Activated B cell treated with CpG ODN at 0.5 μM for 24 hours (primary cell): ENCODE measurements around the gene SMIM21. TPM values are rescaled to one million over a fixed set of nuclear protein-coding genes. Genes with fewer than 3 reads are reported as not detected.

ENCODE experiments used
- ATAC-seq: fragments of 200-7000 bp; cut with Tn5 transposase; one replicate; pipeline ENCODE4 v1.10.0; 2021; ENCODE audit warnings: low read depth, mild to moderate bottlenecking, moderate library complexity
- CTCF ChIA-PET: fragments of 350-600 bp; sonication (Branson Sonifier 250); formaldehyde crosslinking; loops from one replicate; lab custom pipeline; 2021; ENCODE audit warnings: antibody characterized with exemption; lab: Charles Lee
- POLR2A ChIA-PET: fragments of 350-600 bp; sonication (Branson Sonifier 250); formaldehyde crosslinking; loops from one replicate; lab custom pipeline; 2021; ENCODE audit warnings: antibody characterized with exemption; lab: Charles Lee
- DNase-seq: peaks from one replicate; pipeline ENCODE4 v3.0.0; 2022
- H3K27ac Mint-ChIP-seq: one replicate; pipeline ENCODE4 v1.8.0; 2020; ENCODE audit warnings: mixed read lengths
- H3K27me3 Mint-ChIP-seq: one replicate; pipeline ENCODE4 v1.8.0; 2021; ENCODE audit warnings: mixed read lengths
- H3K36me3 Mint-ChIP-seq: one replicate; pipeline ENCODE4 v1.8.0; 2021; ENCODE audit warnings: low read depth, mixed read lengths
- H3K4me1 Mint-ChIP-seq: one replicate; pipeline ENCODE4 v1.8.0; 2021; ENCODE audit warnings: mixed read lengths
- H3K4me3 Mint-ChIP-seq: one replicate; pipeline ENCODE4 v1.8.0; 2020; ENCODE audit warnings: mild to moderate bottlenecking, mixed read lengths
- H3K9me3 Mint-ChIP-seq: one replicate; pipeline ENCODE4 v1.8.0; 2020; ENCODE audit warnings: mixed read lengths
- intact Hi-C: fragments of 100-400 bp; cut with micrococcal nuclease; formaldehyde crosslinking; loops from one replicate; pipeline ENCODE4 v1.15.1; 2024
- total RNA-seq: library from RNA; stranded (reverse); gene quantifications from 2 replicates; pipeline ENCODE4 v1.2.3, GENCODE V29; 2022
- TF ChIP-seq, protein P1 (sequence below): fragments of 200-600 bp; IDR thresholded peaks from one replicate; pipeline ENCODE4 v1.8.0; 2022; ENCODE audit warnings: antibody characterized with exemption, mild to moderate bottlenecking

The SMIM21 gene
- total RNA-seq, 1 donor from 2014 or later, result not detected

GRCh38 chr18:75418293-75419005, 9.1 kb downstream of the SMIM21 start:
- Mint-ChIP-seq H3K27me3 (no peaks in the 10 kb centered on the region), H3K4me3 (no peak overlapping the region), H3K4me1 (no peaks in the 10 kb centered on the region), H3K36me3 (no peaks in the 10 kb centered on the region), H3K27ac (no peak overlapping the region), H3K9me3 (peaks cover 2% of the 10 kb centered on the region)
- ATAC-seq (no peak), DNase-seq (no peak)
- intact Hi-C loops, result no loop called here
- ChIA-PET POLR2A (no interaction called here), CTCF (interaction anchor here (0.6 kb wide), 1 partner anchor 703 kb away, joined by 3 read pairs; no protein-coding TSS in a partner anchor)
- TF ChIP-seq, protein P1, sequence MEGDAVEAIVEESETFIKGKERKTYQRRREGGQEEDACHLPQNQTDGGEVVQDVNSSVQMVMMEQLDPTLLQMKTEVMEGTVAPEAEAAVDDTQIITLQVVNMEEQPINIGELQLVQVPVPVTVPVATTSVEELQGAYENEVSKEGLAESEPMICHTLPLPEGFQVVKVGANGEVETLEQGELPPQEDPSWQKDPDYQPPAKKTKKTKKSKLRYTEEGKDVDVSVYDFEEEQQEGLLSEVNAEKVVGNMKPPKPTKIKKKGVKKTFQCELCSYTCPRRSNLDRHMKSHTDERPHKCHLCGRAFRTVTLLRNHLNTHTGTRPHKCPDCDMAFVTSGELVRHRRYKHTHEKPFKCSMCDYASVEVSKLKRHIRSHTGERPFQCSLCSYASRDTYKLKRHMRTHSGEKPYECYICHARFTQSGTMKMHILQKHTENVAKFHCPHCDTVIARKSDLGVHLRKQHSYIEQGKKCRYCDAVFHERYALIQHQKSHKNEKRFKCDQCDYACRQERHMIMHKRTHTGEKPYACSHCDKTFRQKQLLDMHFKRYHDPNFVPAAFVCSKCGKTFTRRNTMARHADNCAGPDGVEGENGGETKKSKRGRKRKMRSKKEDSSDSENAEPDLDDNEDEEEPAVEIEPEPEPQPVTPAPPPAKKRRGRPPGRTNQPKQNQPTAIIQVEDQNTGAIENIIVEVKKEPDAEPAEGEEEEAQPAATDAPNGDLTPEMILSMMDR, result no peak

DNA sequence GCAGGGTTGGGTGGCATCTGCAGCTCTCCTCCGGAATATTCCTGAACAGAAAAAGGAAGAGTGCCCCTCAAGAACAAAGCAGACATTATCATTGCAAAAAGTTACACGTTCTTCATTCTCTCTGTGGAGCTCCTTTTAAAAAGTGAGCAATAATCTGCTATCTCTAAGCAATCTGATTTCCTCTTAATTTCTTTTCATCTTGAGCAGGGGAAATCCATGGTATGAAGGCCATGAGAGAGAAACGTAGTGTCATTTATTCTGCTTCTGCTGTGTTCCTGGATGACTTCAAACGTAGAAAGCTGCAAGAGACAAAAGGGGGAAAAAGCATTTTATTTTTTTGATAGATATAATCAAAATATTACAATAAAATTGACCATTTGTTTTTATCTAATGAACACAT, 16.9 kb downstream of the SMIM21 start:
- no peak for DNase-seq
- Mint-ChIP-seq H3K4me1 (no peaks in the 10 kb centered on the region), H3K4me3 (no peak overlapping the region), H3K36me3 (no peaks in the 10 kb centered on the region), H3K9me3 (no peaks in the 10 kb centered on the region), H3K27me3 (no peaks in the 10 kb centered on the region), H3K27ac (no peak overlapping the region)
- ChIA-PET CTCF (no interaction called here), POLR2A (no interaction called here)
- TF ChIP-seq, protein P1, result no peak
- no peak for ATAC-seq
- intact Hi-C loops, result no loop called here

GRCh38 chr18:75409806-75410205, 17.7 kb downstream of the SMIM21 start:
- intact Hi-C loops, result no loop called here
- H3K27ac Mint-ChIP-seq, result no peak overlapping the region
- TF ChIP-seq, protein P1, result no peak
- H3K4me1 Mint-ChIP-seq, result no peaks in the 10 kb centered on the region
- ChIA-PET CTCF (no interaction called here), POLR2A (no interaction called here)
- no peaks in the 10 kb centered on the region for H3K9me3 Mint-ChIP-seq
- no peaks in the 10 kb centered on the region for H3K27me3 Mint-ChIP-seq
- no peaks in the 10 kb centered on the region for H3K36me3 Mint-ChIP-seq
- no peak overlapping the region for H3K4me3 Mint-ChIP-seq
- DNase-seq (no peak), ATAC-seq (no peak)

GRCh38 chr18:75408554-75409506, 18.7 kb downstream of the SMIM21 start:
- ChIA-PET POLR2A (no interaction called here), CTCF (no interaction called here)
- Mint-ChIP-seq H3K27me3 (no peaks in the 10 kb centered on the region), H3K36me3 (no peaks in the 10 kb centered on the region), H3K27ac (no peak overlapping the region), H3K9me3 (no peaks in the 10 kb centered on the region), H3K4me1 (no peaks in the 10 kb centered on the region), H3K4me3 (no peak overlapping the region)
- ATAC-seq (no peak), DNase-seq (no peak)
- TF ChIP-seq, protein P1, result no peak
- intact Hi-C loops, result no loop called here
